Keratinocyte (primary cell): ENCODE results near the gene PRPF6. TPM values are rescaled to one million over a fixed set of nuclear protein-coding genes. Genes with fewer than 3 reads are reported as not detected.
A peak's percentile ranks its signal among the peaks of the same experiment; 100 is the strongest.

Experiments used
- DNase-seq: peaks from one replicate; pipeline ENCODE4 v3.0.0-alpha.2; 2011; ENCODE audit warnings: low read depth, missing footprints, low spot score
- FAIRE-seq: peaks from 2 replicates; lab custom pipeline; 2011; peaks lifted over from hg19 to GRCh38; lab: Jason Lieb, UNC
- H2AFZ ChIP-seq: 2 replicates; pipeline ENCODE4 v1.6.0; 2012; ENCODE audit warnings: low read length, control low read depth, inconsistent platforms; ENCODE audit not compliant: control insufficient read depth
- H3K27ac ChIP-seq: 2 replicates; pipeline ENCODE4 v1.5.1; 2011; ENCODE audit warnings: low read length; ENCODE audit not compliant: control insufficient read depth, insufficient read depth
- H3K27me3 ChIP-seq: 3 replicates; pipeline ENCODE4 v1.6.0; 2011; ENCODE audit warnings: low read length; ENCODE audit not compliant: control insufficient read depth, insufficient read depth; ENCODE audit errors: extremely low read depth
- H3K36me3 ChIP-seq, 2 experiments: 2 replicates in 1 of 2; 3 replicates in 1 of 2; pipeline ENCODE4 v1.5.1; 2011; ENCODE audit warnings: low read length in 2 of 2, mild to moderate bottlenecking in 1 of 2; ENCODE audit not compliant: control insufficient read depth in 2 of 2, insufficient read depth in 2 of 2; ENCODE audit errors: extremely low read depth in 1 of 2
- H3K4me1 ChIP-seq: 3 replicates; pipeline ENCODE4 v1.5.1; 2011; ENCODE audit warnings: low read length; ENCODE audit not compliant: control insufficient read depth, insufficient read depth; ENCODE audit errors: extremely low read depth
- H3K4me2 ChIP-seq: 3 replicates; pipeline ENCODE4 v1.6.0; 2011; ENCODE audit warnings: low read depth, low read length; ENCODE audit not compliant: control insufficient read depth, insufficient read depth; ENCODE audit errors: extremely low read depth
- H3K4me3 ChIP-seq, 3 experiments: fragments of 200-600 bp in 1 of 3; sonication (generic) in 1 of 3; 2 replicates in 2 of 3; 3 replicates in 1 of 3; pipeline ENCODE4 v1.5.1; 2011 to 2016; ENCODE audit warnings: low read length in 3 of 3, mild to moderate bottlenecking in 3 of 3, control low read depth in 2 of 3, inconsistent platforms in 1 of 3, low read depth in 1 of 3, mixed read lengths in 1 of 3, mixed run types in 1 of 3, moderate library complexity in 1 of 3; ENCODE audit not compliant: control insufficient read depth in 2 of 3, insufficient read depth in 2 of 3; ENCODE audit errors: extremely low read depth in 1 of 3
- H3K79me2 ChIP-seq: 2 replicates; pipeline ENCODE4 v1.6.0; 2012; ENCODE audit warnings: low read length; ENCODE audit not compliant: control insufficient read depth, insufficient read depth
- H3K9ac ChIP-seq: 3 replicates; pipeline ENCODE4 v1.6.0; 2011; ENCODE audit warnings: low read length; ENCODE audit not compliant: control insufficient read depth, insufficient read depth; ENCODE audit errors: extremely low read depth
- H3K9me1 ChIP-seq: 3 replicates; pipeline ENCODE4 v1.6.0; 2011; ENCODE audit warnings: low read length; ENCODE audit not compliant: control insufficient read depth, insufficient read depth; ENCODE audit errors: extremely low read depth
- H3K9me3 ChIP-seq: 2 replicates; pipeline ENCODE4 v1.5.1; 2012; ENCODE audit warnings: low read depth, low read length; ENCODE audit not compliant: control insufficient read depth
- H4K20me1 ChIP-seq: 3 replicates; pipeline ENCODE4 v1.6.0; 2011; ENCODE audit warnings: low read length; ENCODE audit not compliant: control insufficient read depth, insufficient read depth; ENCODE audit errors: extremely low read depth
- CTCF ChIP-seq, 3 experiments: IDR thresholded peaks in 1 of 3; conservative IDR thresholded peaks in 1 of 3; optimal IDR thresholded peaks in 1 of 3; 2 replicates in 2 of 3; 3 replicates in 1 of 3; pipeline versions ENCODE3 to v1.5.1; 2011; ENCODE audit warnings: low read length in 3 of 3, mild to moderate bottlenecking in 3 of 3, moderate library complexity in 2 of 3, control low read depth in 1 of 3, inconsistent platforms in 1 of 3; ENCODE audit not compliant: insufficient read depth in 2 of 3; ENCODE audit errors: extremely low read depth in 1 of 3
- EZH2 ChIP-seq: IDR thresholded peaks from one replicate; pipeline ENCODE4 v1.6.1; 2012; ENCODE audit warnings: inconsistent platforms, mild to moderate bottlenecking, low read length, moderate library complexity
- dilution Hi-C: fragments of 300-500 bp; cut with MboI; formaldehyde crosslinking; loops from one replicate; pipeline ENCODE4 v1.7.0; 2020; ENCODE audit warnings: low sequenced_read_pairs; ENCODE audit not compliant: extremely low pct_ligation_motif_present
- polyA plus RNA-seq, 5 experiments: library from polyadenylated mRNA; depleted of rRNA in 3 of 5; stranded (reverse) in 3 of 5; stranded (forward) in 1 of 5; unstranded in 1 of 5; fragments of >200 nt; gene quantifications; 1 replicate in 1 of 5; 2 replicates in 3 of 5; 3 replicates in 1 of 5; pipeline versions ENCODE4 v1.2.1 to v1.2.3, GENCODE V29; 2011 to 2012; ENCODE audit warnings: missing spikeins in 2 of 5, low read depth in 1 of 5, low replicate concordance in 1 of 5

The PRPF6 gene
- polyA plus RNA-seq, 1 donor (not counting 4 experiments of a cell fraction or from before 2014, with no cell fraction given): 30.5 TPM

- Histone ChIP-seq H3K36me3 (peaks cover 3 to 16% of the 10 kb centered on the region in 2 experiments), H3K27ac (peak overlapping the region; percentile 77), H3K9me1 (peaks cover 3% of the 10 kb centered on the region), H3K27me3 (no peaks in the 10 kb centered on the region), H3K9ac (peak overlapping the region; percentile 88), H3K4me3 (peak overlapping the region; percentile 79 to 98 (median 91)), H3K9me3 (no peaks in the 10 kb centered on the region), H4K20me1 (peaks cover 25% of the 10 kb centered on the region), H3K79me2 (peaks cover 52% of the 10 kb centered on the region), H3K4me1 (peaks cover 40% of the 10 kb centered on the region), H3K4me2 (peak overlapping the region; percentile 77), H2AFZ (peak overlapping the region; percentile 70)
- TF ChIP-seq CTCF (optimal IDR thresholded peaks at IDR 0.05 in 1 of 3, IDR thresholded peaks at IDR 0.05 in 1 of 3, conservative IDR thresholded peaks at IDR 0.05 in 1 of 3; ENCODE audit: extremely low read depth in 1 of 3, insufficient read depth in 2 of 3, low read length in 3 of 3) (peak in 2 of 3 experiments; percentile 38 to 42), EZH2 (no peak)
- FAIRE-seq (no peak), DNase-seq (no peak)
- dilution Hi-C loops: no loop called here
Measured at GRCh38 chr20:63955281-63955826, 25.6 kb upstream of the PRPF6 start.

GRCh38 chr20:63955827-63956663, 24.9 kb upstream of the PRPF6 start, which contains the start of gene UCKL1:
Gene UCKL1 (minus strand): TSS chr20:63956416. CDS start chr20:63956372, 44 bp downstream.
- Histone ChIP-seq H3K4me1 (peaks cover 36% of the 10 kb centered on the region), H3K27ac (peak within 1 kb of the TSS; percentile 81), H3K4me3 (peak within 1 kb of the TSS; percentile 79 to 98 (median 91)), H2AFZ (peak within 1 kb of the TSS; percentile 70), H3K9me3 (no peaks in the 10 kb centered on the region), H3K79me2 (peaks cover 45% of the 10 kb centered on the region), H3K9ac (peak within 1 kb of the TSS; percentile 88), H3K27me3 (no peaks in the 10 kb centered on the region), H3K9me1 (no peaks in the 10 kb centered on the region), H3K36me3 (peaks cover 0 to 15% of the 10 kb centered on the region in 2 experiments), H3K4me2 (peak within 1 kb of the TSS; percentile 88), H4K20me1 (peaks cover 18% of the 10 kb centered on the region)
- FAIRE-seq: no peak
- DNase-seq: no peak
- dilution Hi-C loops: no loop called here
- TF ChIP-seq EZH2: no peak
- TF ChIP-seq CTCF (optimal IDR thresholded peaks at IDR 0.05 in 1 of 3, IDR thresholded peaks at IDR 0.05 in 1 of 3, conservative IDR thresholded peaks at IDR 0.05 in 1 of 3; ENCODE audit: extremely low read depth in 1 of 3, insufficient read depth in 2 of 3, low read length in 3 of 3): no peak
